K562 (cell line): ENCODE results near the gene ARHGAP25. TPM values are rescaled to one million over a fixed set of nuclear protein-coding genes. Genes with fewer than 3 reads are reported as not detected.

Experiments
- ATAC-seq: fragments of 200-7000 bp; cut with Tn5 transposase; 3 replicates; pipeline ENCODE4 v1.9.1; 2020; ENCODE audit warnings: moderate library complexity
- Bru-seq: library from RNA; stranded (reverse); fragments of 400-500 nt; gene quantifications from one replicate; lab custom pipeline; 2021; lab: Mats Ljungman, UMichigan
- BruChase-seq, 2 experiments: library from RNA; stranded (reverse); fragments of 400-500 nt; gene quantifications; one replicate each; lab custom pipeline; 2021; lab: Mats Ljungman, UMichigan
- BruUV-seq: library from RNA; stranded (reverse); fragments of 400-500 nt; replicated peaks from 2 replicates; lab custom pipeline; 2021; lab: Mats Ljungman, UMichigan
- CTCF ChIA-PET: fragments of 300-600 bp; formaldehyde crosslinking; extraction: SDS; loops from one replicate; lab custom pipeline; 2021; ENCODE audit warnings: low intra/inter-chr PET ratio; lab: Yijun Ruan, JAX
- POLR2A ChIA-PET: fragments of 300-600, 350-650 bp; sonication (Branson Sonifier 250); formaldehyde crosslinking; extraction: SDS; loops from one replicate; lab custom pipeline; 2021; ENCODE audit warnings: antibody characterized with exemption, inconsistent platforms; lab: Yijun Ruan, JAX
- DNase-seq, 4 experiments: peaks; one replicate each; pipeline versions ENCODE4 v3.0.0 to v3.0.0-alpha.2; 2011 to 2018; ENCODE audit warnings: low spot score in 3 of 4, mixed read lengths in 3 of 4; ENCODE audit errors: extremely low read depth in 1 of 4
- FAIRE-seq: peaks from 2 replicates; lab custom pipeline; 2011; peaks lifted over from hg19 to GRCh38; lab: Jason Lieb, UNC
- H2AFZ ChIP-seq: 2 replicates; pipeline ENCODE4 v1.6.0; 2011; ENCODE audit warnings: low read depth, low read length, control low read depth, inconsistent platforms
- H3K27ac ChIP-seq: fragments of 200-600 bp; 3 replicates; pipeline ENCODE4 v1.8.0; 2011; ENCODE audit warnings: low read depth, mild to moderate bottlenecking, control low read depth, inconsistent platforms, low read length, moderate library complexity, mixed read lengths; ENCODE audit errors: extremely low read depth
- H3K27me3 ChIP-seq, 2 experiments: fragments of 300-600 bp in 1 of 2; 2 replicates in 1 of 2; 3 replicates in 1 of 2; pipeline versions ENCODE4 v1.6.0 to v1.8.0; 2011; ENCODE audit warnings: inconsistent platforms in 2 of 2, low read length in 2 of 2, mild to moderate bottlenecking in 1 of 2, mixed read lengths in 1 of 2, moderate library complexity in 1 of 2; ENCODE audit not compliant: control insufficient read depth in 2 of 2, insufficient read depth in 2 of 2
- H3K36me3 ChIP-seq: fragments of 300-600 bp; 3 replicates; pipeline ENCODE4 v1.8.0; 2011; ENCODE audit warnings: mild to moderate bottlenecking, low read length, inconsistent platforms; ENCODE audit not compliant: control insufficient read depth, insufficient read depth
- H3K4me1 ChIP-seq, 2 experiments: fragments of 200-600 bp in 1 of 2; replicated peaks in 1 of 2; 2 replicates in 1 of 2; 3 replicates in 1 of 2; pipeline versions ENCODE4 v1.5.1 to v1.8.0; 2011; ENCODE audit warnings: inconsistent platforms in 2 of 2, low read length in 2 of 2, mild to moderate bottlenecking in 1 of 2, mixed read lengths in 1 of 2, moderate library complexity in 1 of 2; ENCODE audit not compliant: control insufficient read depth in 2 of 2, insufficient read depth in 2 of 2
- H3K4me2 ChIP-seq: 2 replicates; pipeline ENCODE4 v1.6.1; 2011; ENCODE audit warnings: low read length, control low read depth, inconsistent platforms, mixed read lengths; ENCODE audit not compliant: insufficient read depth
- H3K4me3 ChIP-seq: fragments of 200-600 bp; sonication (generic), shearing (Covaris generic); 2 replicates; pipeline ENCODE4 v1.5.1; 2016; ENCODE audit warnings: control low read depth, inconsistent platforms
- H3K79me2 ChIP-seq: fragments of 200-600 bp; 3 replicates; pipeline ENCODE4 v1.8.0; 2011; ENCODE audit warnings: low read length, inconsistent platforms; ENCODE audit not compliant: control insufficient read depth, insufficient read depth
- H3K9ac ChIP-seq, 2 experiments: 2 replicates each; pipeline versions ENCODE4 v1.6.0 to v1.6.1; 2011; ENCODE audit warnings: low read depth in 2 of 2, low read length in 2 of 2, control low read depth in 1 of 2, inconsistent platforms in 1 of 2, mild to moderate bottlenecking in 1 of 2, mixed read lengths in 1 of 2; ENCODE audit not compliant: insufficient read depth in 1 of 2
- H3K9me1 ChIP-seq: one replicate; pipeline ENCODE4 v1.6.0; 2011; ENCODE audit warnings: inconsistent platforms, mild to moderate bottlenecking, low read length, moderate library complexity; ENCODE audit not compliant: control insufficient read depth, insufficient read depth
- H3K9me3 ChIP-seq: replicated peaks from 2 replicates; pipeline ENCODE4 v1.5.1; 2011; ENCODE audit warnings: low read depth, low read length, inconsistent platforms; ENCODE audit not compliant: control insufficient read depth, insufficient read depth
- H4K20me1 ChIP-seq: replicated peaks from 2 replicates; pipeline ENCODE4 v1.6.1; 2011; ENCODE audit warnings: low read length, inconsistent platforms, mixed read lengths; ENCODE audit not compliant: control insufficient read depth, insufficient read depth
- ARHGAP35 ChIP-seq: fragments of 450-650 bp; IDR thresholded peaks from 2 replicates; pipeline ENCODE4 v1.6.1; 2018; ENCODE audit not compliant: partially characterized antibody
- CEBPG ChIP-seq, 3 experiments: fragments of 200-800 bp in 1 of 3; sonication (Bioruptor generic) in 1 of 3; sonication (generic) in 1 of 3; formaldehyde crosslinking in 1 of 3; IDR thresholded peaks in 2 of 3; conservative IDR thresholded peaks in 1 of 3; 2 replicates each; pipeline versions ENCODE4 v1.6.1 to v1.8.0; 2016 to 2022; ENCODE audit warnings: missing compliant biosample characterization in 2 of 3, missing genetic modification characterization in 2 of 3, mild to moderate bottlenecking in 1 of 3, missing genetic modification reagents in 1 of 3
- CHD1 ChIP-seq: fragments of 200-600 bp; sonication (generic); IDR thresholded peaks from one replicate; pipeline ENCODE4 v1.6.1; 2012; ENCODE audit warnings: mild to moderate bottlenecking, moderate library complexity, low read length, inconsistent platforms
- HNRNPK ChIP-seq: fragments of 200-400 bp; formaldehyde crosslinking; IDR thresholded peaks from one replicate; pipeline ENCODE4 v1.6.1; 2018; ENCODE audit warnings: mild to moderate bottlenecking, low read depth, low read length; ENCODE audit not compliant: poor library complexity, severe bottlenecking
- KLF6 ChIP-seq: fragments of 250-450 bp; sonication (Bioruptor Pico); IDR thresholded peaks from 2 replicates; pipeline ENCODE4 v1.4.0; 2020; ENCODE audit warnings: mild to moderate bottlenecking, moderate library complexity, borderline replicate concordance
- NFRKB ChIP-seq: fragments of 450-650 bp; IDR thresholded peaks from 2 replicates; pipeline ENCODE4 v1.6.1; 2016; ENCODE audit warnings: low read depth
- PCBP2 ChIP-seq: fragments of 200-400 bp; formaldehyde crosslinking; IDR thresholded peaks from 2 replicates; pipeline ENCODE4 v1.6.1; 2018; ENCODE audit warnings: low read length, low read depth, mild to moderate bottlenecking, moderate library complexity; ENCODE audit not compliant: poor library complexity, severe bottlenecking
- STAT5B ChIP-seq: fragments of 250-450 bp; sonication (Bioruptor Pico); IDR thresholded peaks from 2 replicates; pipeline ENCODE4 v1.8.0; 2021; ENCODE audit warnings: mild to moderate bottlenecking, inconsistent platforms
- ZC3H8 ChIP-seq: fragments of 450-650 bp; IDR thresholded peaks from 2 replicates; pipeline ENCODE4 v1.6.1; 2017
- ZNF75A ChIP-seq: fragments of 450-650 bp; formaldehyde crosslinking; IDR thresholded peaks from 2 replicates; pipeline ENCODE4 v1.4.0; 2020; ENCODE audit warnings: mild to moderate bottlenecking
- WGBS: fragments of 100-300 bp; shearing (Covaris generic); methylation state at CpG from one replicate; pipeline ENCODE4 v1.1.6; 2016; ENCODE audit warnings: low coverage, mixed read lengths; ENCODE audit not compliant: insufficient coverage; ENCODE audit errors: missing lambda C conversion rate; 5-methylcytosine and 5-hydroxymethylcytosine counted together
- in situ Hi-C: fragments of 300-500 bp; cut with MboI; formaldehyde crosslinking; loops from 4 replicates; pipeline ENCODE4 v1.15.0; 2018; ENCODE audit warnings: inconsistent platforms, mixed read lengths
- intact Hi-C: fragments of 100-400 bp; cut with micrococcal nuclease; formaldehyde crosslinking; loops from 2 replicates; pipeline ENCODE4 v1.14.2; 2022
- long read RNA-seq, 3 experiments: library from polyadenylated mRNA in 2 of 3; library from RNA in 1 of 3; unstranded in 2 of 3; stranded (forward) in 1 of 3; transcript quantifications; one replicate each; pipeline ENCODE4 v2.0.0, GENCODE V29; 2019 to 2022
- polyA minus RNA-seq, 3 experiments: library from RNA; depleted of rRNA, polyadenylated mRNA; stranded (reverse); fragments of >200 nt; gene quantifications; 2 replicates each; pipeline ENCODE4 v1.2.3, GENCODE V29; 2011
- polyA plus RNA-seq, 8 experiments: library from polyadenylated mRNA; depleted of rRNA in 4 of 8; stranded (reverse) in 5 of 8; unstranded in 3 of 8; fragments of >200 nt; fragmentation: Nextera tagmentation in 2 of 8; fragmentation: Illumina TruSeq in 1 of 8; extraction: Ambion mirVana in 2 of 8; extraction: Trizol in 1 of 8; gene quantifications; 2 replicates each; pipeline versions ENCODE4 v1.2.1 to v1.2.3, GENCODE V29; 2011 to 2014; ENCODE audit warnings: inconsistent platforms in 1 of 8, missing spikeins in 1 of 8
- total RNA-seq, 7 experiments: library from RNA; depleted of rRNA in 6 of 7; stranded (reverse); fragments of >200 nt in 6 of 7; fragmentation: Illumina TruSeq in 2 of 7; extraction: Trizol in 2 of 7; gene quantifications; 2 replicates each; pipeline versions ENCODE4 v1.2.1 to v1.2.3, GENCODE V29; 2011 to 2021; ENCODE audit warnings: low replicate concordance in 1 of 7
- TF ChIP-seq, protein P1 (sequence below): conservative IDR thresholded peaks from 2 replicates; pipeline ENCODE4 v1.6.1; 2011; ENCODE audit warnings: low read depth, mild to moderate bottlenecking, low read length; ENCODE audit not compliant: control insufficient read depth

Gene ARHGAP25, protein sequence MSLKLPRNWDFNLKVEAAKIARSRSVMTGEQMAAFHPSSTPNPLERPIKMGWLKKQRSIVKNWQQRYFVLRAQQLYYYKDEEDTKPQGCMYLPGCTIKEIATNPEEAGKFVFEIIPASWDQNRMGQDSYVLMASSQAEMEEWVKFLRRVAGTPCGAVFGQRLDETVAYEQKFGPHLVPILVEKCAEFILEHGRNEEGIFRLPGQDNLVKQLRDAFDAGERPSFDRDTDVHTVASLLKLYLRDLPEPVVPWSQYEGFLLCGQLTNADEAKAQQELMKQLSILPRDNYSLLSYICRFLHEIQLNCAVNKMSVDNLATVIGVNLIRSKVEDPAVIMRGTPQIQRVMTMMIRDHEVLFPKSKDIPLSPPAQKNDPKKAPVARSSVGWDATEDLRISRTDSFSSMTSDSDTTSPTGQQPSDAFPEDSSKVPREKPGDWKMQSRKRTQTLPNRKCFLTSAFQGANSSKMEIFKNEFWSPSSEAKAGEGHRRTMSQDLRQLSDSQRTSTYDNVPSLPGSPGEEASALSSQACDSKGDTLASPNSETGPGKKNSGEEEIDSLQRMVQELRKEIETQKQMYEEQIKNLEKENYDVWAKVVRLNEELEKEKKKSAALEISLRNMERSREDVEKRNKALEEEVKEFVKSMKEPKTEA
- total RNA-seq (2011; cell fraction: chromatin; rRNA removed; ENCODE audit: low replicate concordance): 12.4 and 14.6 TPM in 2 replicates
- 7.8 and 9.2 TPM in 2 replicates for total RNA-seq (2011; cell fraction: nucleolus; rRNA removed)
- 8.2 and 9.0 TPM in 2 replicates for total RNA-seq (2011; cell fraction: nucleoplasm; rRNA removed)
- total RNA-seq (2014; rRNA removed): 10.0 and 12.8 TPM in 2 replicates
- 9.7 and 13.1 TPM in 2 replicates for total RNA-seq (2014; rRNA removed; fragmentation: Illumina TruSeq; extraction: Trizol)
- total RNA-seq (2015; rRNA removed; fragmentation: Illumina TruSeq; extraction: Trizol): 9.7 and 10.7 TPM in 2 replicates
- total RNA-seq (2021): 9.8 and 13.2 TPM in 2 replicates
- 3.7 and 12.5 TPM in 2 replicates for polyA plus RNA-seq (2011; rRNA removed)
- 3.7 and 10.4 TPM in 2 replicates for polyA plus RNA-seq (2011; cell fraction: cytosol; rRNA removed)
- 4.7 and 19.4 TPM in 2 replicates for polyA plus RNA-seq (2011; cell fraction: nucleus; rRNA removed)
- 16.8 and 21.5 TPM in 2 replicates for polyA plus RNA-seq (2012)
- 14.8 and 16.0 TPM in 2 replicates for polyA plus RNA-seq (2014; fragmentation: Illumina TruSeq; extraction: Trizol)
- 1 to 10 TPM; 4.9 to 6.8 TPM for polyA plus RNA-seq (2014; fragmentation: Nextera tagmentation; extraction: Ambion mirVana)
- polyA plus RNA-seq (2014; rRNA removed): 7.7 and 11.6 TPM in 2 replicates
- polyA minus RNA-seq (2011; rRNA and poly(A)+ RNA removed): 3.0 and 9.5 TPM in 2 replicates
- polyA minus RNA-seq (2011; cell fraction: cytosol; rRNA and poly(A)+ RNA removed): 0.73 and 5.9 TPM in 2 replicates
- polyA minus RNA-seq (2011; cell fraction: nucleus; rRNA and poly(A)+ RNA removed): 3.0 and 7.9 TPM in 2 replicates
- percentile 50 among the genes with signal in this experiment for Bru-seq, nascent RNA
- BruChase-seq, experiment 1, labeled RNA remaining after a 2-hour chase: percentile 53 among the genes with signal in this experiment
- percentile 50 among the genes with signal in this experiment for BruChase-seq, experiment 2, labeled RNA remaining after a 6-hour chase
- long read RNA-seq, experiment 1, transcript ARHGAP25-203 (10 exons, 2,939 nt): major isoform, 16 of 36 reads
- long read RNA-seq, experiment 1, partial matches to known transcripts: 4 of 36 reads
- long read RNA-seq, experiment 1, other reads (novel, unspliced or antisense): 13 of 36 reads
- long read RNA-seq, experiment 2, transcript ARHGAP25-203 (10 exons, 2,939 nt): major isoform, 7 of 16 reads
- long read RNA-seq, experiment 2, partial matches to known transcripts: 3 of 16 reads
- long read RNA-seq, experiment 2, other reads (novel, unspliced or antisense): 3 of 16 reads
- long read RNA-seq, experiment 3, partial matches to known transcripts: 0 of 5 reads
- long read RNA-seq, experiment 3, other reads (novel, unspliced or antisense): 3 of 5 reads

DNA sequence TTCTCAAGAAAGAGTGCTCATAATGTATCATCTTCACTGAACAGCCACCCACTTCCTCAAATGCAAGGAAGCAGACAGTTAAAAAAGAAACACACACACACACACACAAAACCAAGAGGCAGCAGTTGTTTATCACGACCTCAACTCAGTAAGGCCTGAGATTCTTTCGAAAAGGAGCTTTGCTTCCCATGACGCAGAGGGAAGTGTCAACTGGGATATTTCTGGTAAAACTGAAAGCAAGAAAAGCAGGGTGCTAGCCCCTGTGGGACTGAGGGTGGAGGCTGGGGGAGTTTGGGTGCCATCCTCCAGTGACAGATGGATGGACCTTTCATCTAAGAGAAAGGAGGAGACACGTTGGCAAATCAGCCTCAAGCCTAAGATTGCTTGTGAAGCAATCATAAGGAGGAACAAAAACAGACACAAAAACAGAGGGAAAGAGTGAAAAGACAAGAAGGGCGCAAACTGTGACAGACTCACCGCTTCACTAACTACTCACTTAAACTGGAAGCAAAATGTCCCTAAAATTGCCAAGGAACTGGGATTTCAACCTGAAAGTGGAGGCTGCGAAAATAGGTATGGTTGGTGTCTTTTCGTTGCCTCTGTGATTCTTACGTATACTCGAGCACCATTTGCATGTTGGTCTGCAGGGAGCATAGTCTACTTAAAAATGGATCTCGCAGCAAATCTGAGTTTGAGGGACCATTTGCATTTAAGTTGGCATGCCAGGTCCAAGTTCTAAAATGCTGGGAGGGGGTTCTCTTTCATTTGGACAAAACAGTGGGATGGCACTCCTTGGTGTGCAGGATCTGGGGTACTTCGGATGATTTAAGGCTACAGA, at the start of gene ARHGAP25:
Gene ARHGAP25 (plus strand): TSS at position 124 of the 838 bp plus-strand sequence. CDS start 389 bp downstream, at position 513.
- Histone ChIP-seq H4K20me1 (no peaks in the 10 kb centered on the region), H3K4me1 (peaks cover 0 to 8% of the 10 kb centered on the region in 2 experiments; a peak in 4 of 5 replicates), H3K36me3 (no peaks in the 10 kb centered on the region), H3K9me1 (no peaks in the 10 kb centered on the region), H3K4me3 (no peak within 1 kb of the TSS), H2AFZ (peak within 1 kb of the TSS; percentile 25; the same call in 1 of the 2 replicates), H3K79me2 (no peaks in the 10 kb centered on the region), H3K9ac (no peak within 1 kb of the TSS), H3K4me2 (no peak within 1 kb of the TSS), H3K27me3 (no peaks in the 10 kb centered on the region), H3K9me3 (no peaks in the 10 kb centered on the region), H3K27ac (no peak within 1 kb of the TSS)
- POLR2A ChIA-PET: interaction anchor here (0.7 to 1.3 kb wide), 2 partner anchors 24 to 173 kb away, joined by 3 to 5 read pairs; no protein-coding TSS in a partner anchor
- 35% methylated on average over 12 of the region's 12 CpGs for WGBS
- CTCF ChIA-PET: no interaction called here
- DNase-seq (no peak), ATAC-seq (no peak), FAIRE-seq (no peak)
- in situ Hi-C loops: no loop called here
- no TSS peak for BruUV-seq
- intact Hi-C loops: no loop called here
- TF ChIP-seq HNRNPK (no peak), KLF6 (CRISPR knock-in tag) (no peak), ZNF75A (CRISPR knock-in tag) (no peak), CEBPG (CRISPR knock-in tag; IDR thresholded peaks at IDR 0.05) (no peak), CEBPG (tag; conservative IDR thresholded peaks at IDR 0.05 in 1 of 2, IDR thresholded peaks at IDR 0.05 in 1 of 2) (peak in 1 of 2 experiments; percentile 16; a peak in 1 of 4 replicates), PCBP2 (no peak), CHD1 (no peak), ZC3H8 (no peak), NFRKB (no peak), STAT5B (no peak), ARHGAP35 (no peak)
- TF ChIP-seq, protein P1, sequence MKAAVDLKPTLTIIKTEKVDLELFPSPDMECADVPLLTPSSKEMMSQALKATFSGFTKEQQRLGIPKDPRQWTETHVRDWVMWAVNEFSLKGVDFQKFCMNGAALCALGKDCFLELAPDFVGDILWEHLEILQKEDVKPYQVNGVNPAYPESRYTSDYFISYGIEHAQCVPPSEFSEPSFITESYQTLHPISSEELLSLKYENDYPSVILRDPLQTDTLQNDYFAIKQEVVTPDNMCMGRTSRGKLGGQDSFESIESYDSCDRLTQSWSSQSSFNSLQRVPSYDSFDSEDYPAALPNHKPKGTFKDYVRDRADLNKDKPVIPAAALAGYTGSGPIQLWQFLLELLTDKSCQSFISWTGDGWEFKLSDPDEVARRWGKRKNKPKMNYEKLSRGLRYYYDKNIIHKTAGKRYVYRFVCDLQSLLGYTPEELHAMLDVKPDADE: no peak
